IMR-90 (cell line): ENCODE data around the gene RIMS4.

ENCODE experiments used
- BHLHE40 ChIP-seq: fragments of 150-350 bp; IDR thresholded peaks from 2 replicates; pipeline ENCODE4 v1.6.1; 2016; ENCODE audit warnings: mild to moderate bottlenecking, low read depth, low read length
- CEBPB ChIP-seq: IDR thresholded peaks from 2 replicates; pipeline ENCODE4 v1.6.1; 2012; ENCODE audit warnings: low read depth, low read length, improper control_type of control experiment
- CHD1 ChIP-seq: IDR thresholded peaks from 2 replicates; pipeline ENCODE4 v1.6.1; 2012; ENCODE audit warnings: low read depth, low read length, improper control_type of control experiment
- CTCF ChIP-seq: conservative IDR thresholded peaks from 2 replicates; pipeline ENCODE4 v1.5.1; 2012; ENCODE audit warnings: mild to moderate bottlenecking, low read depth, low read length, improper control_type of control experiment
- MAFK ChIP-seq: IDR thresholded peaks from 2 replicates; pipeline ENCODE4 v1.6.1; 2012; ENCODE audit warnings: low read depth, low read length, improper control_type of control experiment
- MAZ ChIP-seq: IDR thresholded peaks from 2 replicates; pipeline ENCODE4 v1.6.1; 2012; ENCODE audit warnings: low read depth, mild to moderate bottlenecking, low read length, improper control_type of control experiment, moderate library complexity, borderline replicate concordance
- NFE2L2 ChIP-seq: fragments of 150-350 bp; IDR thresholded peaks from 2 replicates; pipeline ENCODE4 v1.6.1; 2016; ENCODE audit warnings: low read depth, mild to moderate bottlenecking, low read length
- POLR2A ChIP-seq: IDR thresholded peaks from 2 replicates; pipeline ENCODE4 v1.6.1; 2012; ENCODE audit warnings: mild to moderate bottlenecking, low read depth, low read length
- RCOR1 ChIP-seq: IDR thresholded peaks from 2 replicates; pipeline ENCODE4 v1.6.1; 2012; ENCODE audit warnings: mild to moderate bottlenecking, low read length, improper control_type of control experiment; ENCODE audit not compliant: insufficient replicate concordance
- RFX5 ChIP-seq: IDR thresholded peaks from 2 replicates; pipeline ENCODE4 v1.8.0; 2012; ENCODE audit warnings: low read depth, mild to moderate bottlenecking, low read length, moderate library complexity

GRCh38 chr20:44836601-44837120, 26.3 kb upstream of the RIMS4 start:
- TF ChIP-seq POLR2A, result no peak
- no peak for TF ChIP-seq BHLHE40
- TF ChIP-seq CTCF, result no peak
- no peak for TF ChIP-seq MAZ
- no peak for TF ChIP-seq MAFK
- no peak for TF ChIP-seq RCOR1
- TF ChIP-seq RFX5, result no peak
- no peak for TF ChIP-seq NFE2L2
- no peak for TF ChIP-seq CHD1
- no peak for TF ChIP-seq CEBPB
